Iris pigment epithelial cell (primary cell): ENCODE measurements around the gene CYTH2.

Source experiments
- DNase-seq: peaks from one replicate; pipeline ENCODE4 v3.0.0-alpha.2; 2011; ENCODE audit warnings: low read depth

The CYTH2 gene, protein sequence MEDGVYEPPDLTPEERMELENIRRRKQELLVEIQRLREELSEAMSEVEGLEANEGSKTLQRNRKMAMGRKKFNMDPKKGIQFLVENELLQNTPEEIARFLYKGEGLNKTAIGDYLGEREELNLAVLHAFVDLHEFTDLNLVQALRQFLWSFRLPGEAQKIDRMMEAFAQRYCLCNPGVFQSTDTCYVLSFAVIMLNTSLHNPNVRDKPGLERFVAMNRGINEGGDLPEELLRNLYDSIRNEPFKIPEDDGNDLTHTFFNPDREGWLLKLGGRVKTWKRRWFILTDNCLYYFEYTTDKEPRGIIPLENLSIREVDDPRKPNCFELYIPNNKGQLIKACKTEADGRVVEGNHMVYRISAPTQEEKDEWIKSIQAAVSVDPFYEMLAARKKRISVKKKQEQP

DNA sequence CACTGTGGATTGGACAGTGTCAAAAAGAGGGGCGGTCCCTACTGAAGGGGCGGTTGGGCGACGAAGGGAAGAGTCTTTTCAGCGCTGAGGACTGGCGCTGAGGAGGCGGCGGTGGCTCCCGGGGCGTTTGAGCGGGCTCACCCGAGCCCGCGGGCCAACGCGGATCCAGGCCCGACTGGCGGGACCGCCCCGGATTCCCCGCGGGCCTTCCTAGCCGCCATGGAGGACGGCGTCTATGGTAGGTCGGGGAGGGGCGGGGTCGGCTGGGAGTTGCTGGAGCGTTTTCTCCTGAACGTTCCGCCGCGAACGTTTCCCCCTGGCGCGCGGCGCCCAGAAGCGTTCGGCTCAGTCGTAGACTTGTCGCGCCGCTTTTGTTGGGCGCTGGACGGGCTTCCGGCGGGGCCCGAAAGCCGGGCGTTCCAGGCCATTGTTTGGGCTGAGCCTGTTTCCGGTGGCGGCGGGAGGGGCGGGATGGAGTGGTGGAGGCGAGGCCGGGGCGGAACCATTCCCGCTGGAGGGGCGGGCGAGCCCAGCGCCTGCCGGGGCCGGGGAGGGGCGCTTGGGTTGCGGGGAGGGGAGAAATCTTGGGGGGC lies at the start of gene CYTH2:
Gene CYTH2 (plus strand): TSS at position 81 of the 593 bp plus-strand sequence. CDS start 139 bp downstream, at position 220.
- DNase-seq = peak; percentile 86

DNA sequence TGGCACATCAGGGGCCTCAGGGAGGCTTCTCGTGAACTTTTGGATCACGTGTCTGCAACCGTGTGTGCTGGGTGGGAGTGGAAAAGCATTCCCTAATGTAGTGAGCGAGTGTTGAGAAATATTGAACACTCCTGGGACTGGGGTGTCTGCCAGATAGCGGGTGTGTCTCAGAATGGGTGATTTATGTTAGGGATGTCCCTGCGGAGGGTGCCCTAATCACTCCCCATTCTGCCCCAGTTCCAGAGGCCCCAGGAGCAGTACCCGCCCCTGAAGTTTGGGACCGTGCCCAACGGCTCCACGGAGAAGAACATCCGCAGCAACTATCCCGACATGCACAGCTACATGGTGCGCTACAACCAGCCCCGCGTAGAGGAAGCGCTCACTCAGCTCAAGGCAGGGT lies 47.6 kb upstream of the CYTH2 start:
- no peak for DNase-seq

DNA sequence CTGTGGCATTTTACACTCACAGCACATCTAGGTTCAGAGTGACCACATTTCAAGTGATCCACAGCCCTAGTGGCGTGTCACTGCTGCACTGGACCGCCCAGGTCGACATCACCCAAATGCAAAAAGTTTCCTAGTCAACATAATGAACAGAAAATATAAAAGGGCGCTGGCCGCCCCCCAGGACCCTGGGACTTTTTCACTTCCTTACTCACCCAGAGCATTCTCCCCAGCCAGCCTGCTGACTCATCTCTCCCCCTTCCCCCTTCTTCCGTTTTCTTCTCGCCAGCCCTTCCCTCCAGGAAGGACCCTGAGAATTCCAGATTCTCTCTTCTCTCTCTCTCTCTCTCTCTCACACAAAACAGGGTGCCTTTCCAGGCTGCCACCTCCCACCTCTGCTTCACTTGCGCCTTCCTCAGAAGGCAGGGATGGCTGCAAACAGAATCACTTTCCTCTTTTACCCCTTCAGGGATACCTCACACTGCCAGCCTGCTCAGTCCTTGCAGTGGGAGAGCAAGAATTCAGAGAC lies 44.4 kb upstream of the CYTH2 start:
- DNase-seq = peak; percentile 77

DNA sequence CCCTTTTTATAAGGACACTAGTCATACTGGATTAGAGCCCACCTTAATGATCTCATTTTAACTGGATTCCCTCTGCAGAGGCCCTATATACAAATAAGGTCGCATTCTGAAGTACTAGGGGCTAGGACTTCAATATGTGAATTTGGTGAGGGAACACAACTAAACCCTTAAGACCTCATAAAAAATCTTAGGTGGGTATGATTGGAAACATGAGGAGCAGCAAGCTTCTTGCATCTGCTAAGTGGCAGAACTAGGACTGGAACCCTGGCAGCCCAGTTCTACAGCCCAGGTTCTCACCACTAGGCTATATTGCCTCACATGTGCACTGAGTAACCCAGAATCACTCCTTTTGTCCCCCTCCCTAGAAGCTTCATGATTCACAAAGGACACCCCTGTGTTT lies 40.5 kb upstream of the CYTH2 start:
- no peak for DNase-seq

DNA sequence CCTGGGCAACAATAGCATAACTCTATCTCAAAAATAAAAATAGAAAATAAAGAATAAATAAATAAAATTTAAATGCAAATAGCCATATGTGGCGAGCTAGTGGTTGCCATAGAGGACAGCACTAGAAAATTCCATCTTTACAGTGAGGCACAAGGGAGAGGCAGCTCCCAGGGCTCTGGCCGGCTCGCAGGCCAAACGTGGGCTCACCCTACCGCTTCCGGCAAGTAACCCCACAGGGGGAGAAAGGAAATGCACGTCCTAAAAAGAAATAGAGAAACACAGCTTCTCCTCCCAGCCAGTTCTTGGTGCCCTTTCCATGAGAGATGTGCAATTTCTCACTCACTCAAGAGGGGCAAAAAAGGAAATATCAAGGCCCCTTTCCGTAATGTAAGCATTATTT lies 35.8 kb upstream of the CYTH2 start:
- no peak for DNase-seq

DNA sequence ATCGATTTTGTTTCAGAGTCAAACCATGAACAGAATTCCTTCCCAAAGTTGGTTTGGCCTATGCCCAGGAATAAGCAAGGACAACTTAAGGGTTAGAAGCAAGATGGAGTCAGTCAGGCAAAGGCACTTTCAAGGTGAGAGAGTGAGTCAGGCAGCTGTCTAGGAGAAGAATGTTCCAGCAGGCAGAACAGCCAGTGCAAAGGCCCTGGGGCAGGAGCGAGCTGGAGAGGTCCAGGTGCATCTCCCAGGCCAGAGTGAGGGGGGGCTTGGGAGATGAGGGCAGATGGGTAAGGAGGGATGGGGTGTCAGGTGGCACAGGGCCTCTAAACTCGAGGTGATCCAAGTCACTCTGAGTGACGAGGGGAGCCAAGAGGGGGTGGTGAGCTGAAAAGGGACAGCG lies 32.6 kb upstream of the CYTH2 start:
- no peak for DNase-seq

DNA sequence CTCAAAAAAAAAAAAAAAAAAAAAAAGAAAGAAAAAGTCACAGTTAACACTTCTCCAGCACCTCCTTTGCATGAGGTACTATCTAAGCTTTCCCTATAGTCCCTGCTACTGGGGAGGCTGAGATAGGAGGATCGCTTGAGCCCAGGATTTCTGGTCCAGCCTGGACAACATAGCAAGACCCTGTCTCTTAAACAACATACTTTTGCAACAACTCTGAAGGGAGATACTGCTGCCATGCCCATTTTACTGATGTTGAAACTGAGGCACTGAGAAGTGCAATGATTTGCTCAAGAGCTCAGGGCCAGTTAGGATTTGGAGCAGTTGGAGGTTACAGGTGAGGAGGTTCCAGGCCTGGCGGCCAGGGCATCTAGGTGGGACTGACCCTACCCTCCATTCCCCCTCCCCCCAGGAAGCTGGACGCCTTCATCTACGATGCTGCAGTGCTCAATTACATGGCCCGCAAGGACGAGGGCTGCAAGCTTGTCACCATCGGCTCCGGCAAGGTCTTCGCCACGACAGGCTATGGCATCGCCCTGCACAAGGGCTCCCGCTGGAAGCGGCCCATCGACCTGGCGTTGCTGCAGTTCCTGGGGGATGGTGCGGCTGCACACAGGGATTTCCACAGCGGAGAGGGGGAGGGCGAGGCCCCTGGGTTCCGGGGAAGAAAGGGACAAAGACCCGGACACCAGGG lies 27.7 kb upstream of the CYTH2 start:
- DNase-seq = no peak

DNA sequence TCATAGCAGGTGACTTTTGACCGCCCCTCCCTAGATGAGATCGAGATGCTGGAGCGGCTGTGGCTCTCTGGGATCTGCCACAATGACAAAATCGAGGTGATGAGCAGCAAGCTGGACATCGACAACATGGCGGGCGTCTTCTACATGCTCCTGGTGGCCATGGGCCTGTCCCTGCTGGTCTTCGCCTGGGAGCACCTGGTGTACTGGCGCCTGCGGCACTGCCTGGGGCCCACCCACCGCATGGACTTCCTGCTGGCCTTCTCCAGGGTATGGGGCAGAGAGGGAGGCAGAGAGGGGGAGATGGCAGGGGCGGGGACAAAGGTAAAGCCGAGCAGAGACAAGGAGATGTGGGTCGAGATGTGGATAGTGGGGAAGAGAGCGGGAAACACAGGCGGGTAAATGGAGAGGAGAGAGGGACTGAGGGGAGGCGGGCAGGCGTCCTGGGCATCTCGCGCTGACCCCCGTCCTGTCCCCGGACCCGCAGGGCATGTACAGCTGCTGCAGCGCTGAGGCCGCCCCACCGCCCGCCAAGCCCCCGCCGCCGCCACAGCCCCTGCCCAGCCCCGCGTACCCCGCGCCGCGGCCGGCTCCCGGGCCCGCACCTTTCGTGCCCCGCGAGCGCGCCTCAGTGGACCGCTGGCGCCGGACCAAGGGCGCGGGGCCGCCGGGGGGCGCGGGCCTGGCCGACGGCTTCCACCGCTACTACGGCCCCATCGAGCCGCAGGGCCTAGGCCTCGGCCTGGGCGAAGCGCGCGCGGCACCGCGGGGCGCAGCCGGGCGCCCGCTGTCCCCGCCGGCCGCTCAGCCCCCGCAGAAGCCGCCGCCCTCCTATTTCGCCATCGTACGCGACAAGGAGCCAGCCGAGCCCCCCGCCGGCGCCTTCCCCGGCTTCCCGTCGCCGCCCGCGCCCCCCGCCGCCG lies 26.8 kb upstream of the CYTH2 start:
- no peak for DNase-seq

DNA sequence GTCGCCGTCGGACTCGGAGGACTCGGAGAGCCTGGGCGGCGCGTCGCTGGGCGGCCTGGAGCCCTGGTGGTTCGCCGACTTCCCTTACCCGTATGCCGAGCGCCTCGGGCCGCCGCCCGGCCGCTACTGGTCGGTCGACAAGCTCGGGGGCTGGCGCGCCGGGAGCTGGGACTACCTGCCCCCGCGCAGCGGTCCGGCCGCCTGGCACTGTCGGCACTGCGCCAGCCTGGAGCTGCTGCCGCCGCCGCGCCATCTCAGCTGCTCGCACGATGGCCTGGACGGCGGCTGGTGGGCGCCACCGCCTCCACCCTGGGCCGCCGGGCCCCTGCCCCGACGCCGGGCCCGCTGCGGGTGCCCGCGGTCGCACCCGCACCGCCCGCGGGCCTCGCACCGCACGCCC lies 25.9 kb upstream of the CYTH2 start:
- DNase-seq = peak; percentile 26

DNA sequence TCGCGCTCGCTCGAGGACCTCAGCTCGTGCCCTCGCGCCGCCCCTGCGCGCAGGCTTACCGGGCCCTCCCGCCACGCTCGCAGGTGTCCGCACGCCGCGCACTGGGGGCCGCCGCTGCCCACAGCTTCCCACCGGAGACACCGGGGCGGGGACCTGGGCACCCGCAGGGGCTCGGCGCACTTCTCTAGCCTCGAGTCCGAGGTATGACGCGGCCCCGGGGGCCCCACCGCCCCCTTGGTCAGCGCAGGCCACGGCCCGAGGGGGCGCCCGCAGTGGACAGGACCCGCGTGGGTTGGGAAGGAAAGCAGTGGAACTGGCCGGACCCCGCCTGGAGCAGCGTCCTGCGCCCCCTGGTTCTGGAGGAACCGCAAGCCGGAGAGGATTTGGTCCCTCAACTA lies 25.4 kb upstream of the CYTH2 start:
- DNase-seq = no peak

DNA sequence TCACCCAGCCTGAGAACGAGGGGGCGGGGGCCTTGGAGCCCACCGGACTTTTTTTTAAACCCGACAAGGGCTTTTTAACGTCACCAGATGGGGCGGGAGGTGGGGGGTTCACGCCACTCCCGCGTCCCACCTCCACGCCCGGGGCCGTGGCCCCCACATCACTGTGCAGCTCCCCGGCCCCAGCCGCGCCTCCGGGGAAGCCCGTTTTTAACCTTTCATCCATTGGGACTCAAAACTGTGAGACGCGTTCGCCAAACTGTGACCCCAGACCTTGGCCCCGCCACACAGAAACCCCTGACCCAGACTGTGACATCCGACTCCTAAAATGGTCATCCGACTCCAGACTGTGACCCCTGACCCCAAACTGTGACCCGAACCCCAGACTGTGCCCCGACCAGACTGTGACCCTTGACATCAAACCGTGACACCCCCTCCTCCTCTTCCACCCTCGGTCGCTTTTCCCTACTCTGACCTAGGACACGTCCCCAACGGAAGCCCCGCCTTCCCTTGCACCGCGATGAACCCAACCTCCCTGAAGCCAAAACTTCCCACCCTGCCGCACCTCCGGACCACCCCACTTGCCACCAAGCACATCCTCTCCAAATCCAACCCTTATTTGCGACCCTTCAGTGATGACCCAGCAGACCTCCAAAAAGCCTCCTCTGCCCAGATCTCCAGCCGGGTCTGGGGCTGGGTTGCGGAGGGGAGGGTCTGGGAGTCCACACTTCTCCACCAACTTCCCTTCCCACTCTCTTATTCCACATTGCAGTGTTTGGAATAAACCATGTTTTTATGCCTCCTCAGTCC lies 24.8 kb upstream of the CYTH2 start:
- DNase-seq = no peak

DNA sequence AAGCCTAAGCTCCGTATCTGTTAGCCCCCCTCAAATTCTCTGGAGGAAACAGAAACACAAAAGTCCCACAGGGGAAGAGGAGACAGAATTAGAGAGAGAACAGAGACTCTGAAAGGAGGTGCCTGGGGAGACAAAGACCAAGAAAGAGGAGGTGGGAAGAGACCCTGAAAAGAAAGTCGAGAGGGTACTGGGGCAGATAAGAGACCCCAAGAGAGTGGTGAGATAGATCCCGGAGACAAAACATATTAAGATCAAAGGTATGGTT lies 24.3 kb upstream of the CYTH2 start:
- DNase-seq = no peak

DNA sequence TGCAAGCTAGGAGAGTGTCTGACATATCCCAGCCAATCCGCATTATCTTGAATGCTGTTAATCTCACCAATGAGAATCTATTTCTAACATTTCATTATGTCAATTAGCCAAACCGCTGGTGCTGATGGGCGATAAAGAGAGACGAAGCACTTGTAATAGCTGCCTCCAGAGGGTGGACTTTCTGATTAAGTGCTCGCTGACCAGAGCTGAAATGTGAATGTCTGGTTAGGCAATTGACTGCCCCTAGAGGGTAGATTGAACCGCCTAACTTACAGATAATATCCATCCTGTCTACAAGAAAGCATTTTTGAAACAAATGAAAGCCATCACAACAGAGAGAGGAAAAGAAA lies 23.9 kb upstream of the CYTH2 start:
- peak; percentile 93 for DNase-seq

DNA sequence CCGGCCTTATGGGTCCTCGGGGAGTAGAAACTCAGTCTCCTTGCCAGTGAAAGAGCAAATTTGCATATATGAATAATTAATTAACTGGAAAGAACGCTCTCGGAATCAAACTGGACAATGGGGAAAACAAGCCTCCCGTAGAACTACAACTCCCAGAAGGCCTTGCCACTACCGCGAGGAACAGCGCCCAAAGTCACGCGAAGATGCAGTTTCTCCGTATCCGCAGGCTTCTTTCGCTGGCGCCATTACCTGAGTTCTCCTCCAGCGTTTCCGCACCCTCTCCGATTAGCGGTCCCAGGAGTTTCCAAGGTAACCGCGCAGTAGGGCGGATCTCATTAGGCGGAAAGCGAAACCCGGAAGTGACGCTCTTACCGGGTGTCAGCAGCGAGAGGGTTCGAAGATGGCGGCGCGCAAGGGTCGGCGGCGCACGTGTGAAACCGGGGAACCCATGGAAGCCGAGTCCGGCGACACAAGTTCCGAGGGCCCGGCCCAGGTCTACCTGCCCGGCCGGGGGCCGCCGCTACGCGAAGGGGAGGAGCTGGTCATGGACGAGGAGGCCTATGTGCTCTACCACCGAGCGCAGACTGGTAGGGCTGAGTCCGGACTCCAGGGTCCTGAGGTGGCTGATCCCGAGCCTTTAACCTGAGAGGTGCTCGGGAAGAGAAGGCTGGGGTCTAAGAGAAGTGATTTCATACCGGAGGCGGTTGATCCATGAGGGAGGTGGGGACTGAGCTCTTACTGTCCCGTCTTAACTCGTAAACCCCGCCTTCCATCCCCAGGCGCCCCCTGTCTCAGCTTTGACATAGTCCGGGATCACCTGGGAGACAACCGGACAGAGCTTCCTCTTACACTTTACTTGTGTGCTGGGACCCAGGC lies 23.3 kb upstream of the CYTH2 start, which contains the start of gene GRWD1:
Gene GRWD1 (plus strand): TSS at position 378 of the 876 bp plus-strand sequence. CDS start 23 bp downstream, at position 401.
- DNase-seq = peak; percentile 98

DNA sequence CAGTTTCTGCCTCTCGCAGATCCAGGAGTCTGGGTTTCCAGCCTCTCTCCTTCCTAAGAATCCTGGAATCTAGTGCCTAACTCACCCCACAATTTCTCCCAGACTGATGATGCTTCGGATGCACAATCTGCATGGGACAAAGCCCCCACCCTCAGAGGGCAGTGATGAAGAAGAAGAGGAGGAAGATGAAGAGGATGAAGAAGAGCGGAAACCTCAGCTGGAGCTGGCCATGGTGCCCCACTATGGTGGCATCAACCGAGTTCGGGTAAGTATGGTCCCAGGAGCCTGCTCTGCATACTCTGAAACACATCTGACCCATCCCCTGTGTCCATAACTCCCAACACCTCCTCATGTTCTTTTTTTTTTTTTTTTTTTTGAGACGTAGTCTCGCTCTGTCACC lies 22.6 kb upstream of the CYTH2 start:
- DNase-seq = no peak

DNA sequence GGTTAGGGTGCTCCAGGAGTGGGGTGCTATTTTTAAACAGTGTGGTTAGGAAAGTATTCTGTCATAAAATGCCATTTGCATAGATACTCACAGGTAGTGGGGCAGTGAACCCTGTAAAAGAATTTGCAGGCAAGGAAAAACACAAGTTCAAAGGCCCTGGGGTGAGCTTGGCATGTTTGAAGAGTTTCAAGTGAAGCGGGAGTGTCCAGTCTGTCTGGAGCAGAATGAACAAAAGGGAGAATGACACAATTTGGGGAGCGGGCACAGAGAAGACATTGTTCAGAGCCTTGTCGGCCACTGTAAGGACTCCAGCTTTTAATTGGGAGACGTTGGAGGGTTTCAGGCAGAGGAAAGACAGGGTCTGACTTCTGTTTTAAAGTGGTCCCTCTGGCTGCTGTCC lies 20.6 kb upstream of the CYTH2 start:
- DNase-seq = no peak

DNA sequence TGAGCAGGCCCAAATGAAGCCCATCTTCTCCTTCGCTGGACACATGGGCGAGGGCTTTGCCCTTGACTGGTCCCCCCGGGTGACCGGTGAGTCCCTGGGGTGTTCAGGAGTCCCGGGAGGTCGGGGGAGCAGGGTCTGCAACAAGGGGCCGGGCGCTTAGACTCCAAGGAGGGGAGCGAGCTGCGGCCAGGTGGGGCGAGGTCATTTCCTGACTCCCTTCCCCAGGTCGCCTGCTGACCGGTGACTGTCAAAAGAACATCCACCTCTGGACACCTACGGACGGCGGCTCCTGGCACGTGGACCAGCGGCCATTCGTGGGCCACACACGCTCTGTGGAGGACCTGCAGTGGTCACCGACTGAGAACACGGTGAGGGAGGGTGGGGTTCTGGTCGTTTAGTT lies 18.7 kb upstream of the CYTH2 start:
- DNase-seq = no peak

DNA sequence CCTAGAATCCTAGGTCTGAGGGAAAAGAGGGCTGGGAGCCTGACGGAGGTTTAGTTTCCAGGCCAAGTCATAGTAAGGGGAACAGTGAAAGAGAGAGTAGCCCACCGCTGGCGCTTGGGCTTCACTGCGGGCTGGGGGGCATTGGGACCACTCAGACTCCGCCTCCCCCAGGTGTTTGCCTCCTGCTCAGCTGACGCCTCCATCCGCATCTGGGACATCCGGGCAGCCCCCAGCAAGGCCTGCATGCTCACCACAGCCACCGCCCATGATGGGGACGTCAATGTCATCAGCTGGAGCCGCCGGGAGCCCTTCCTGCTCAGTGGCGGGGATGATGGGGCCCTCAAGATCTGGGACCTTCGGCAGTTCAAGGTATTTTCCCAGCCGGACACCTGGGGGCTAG lies 18.3 kb upstream of the CYTH2 start:
- no peak for DNase-seq

DNA sequence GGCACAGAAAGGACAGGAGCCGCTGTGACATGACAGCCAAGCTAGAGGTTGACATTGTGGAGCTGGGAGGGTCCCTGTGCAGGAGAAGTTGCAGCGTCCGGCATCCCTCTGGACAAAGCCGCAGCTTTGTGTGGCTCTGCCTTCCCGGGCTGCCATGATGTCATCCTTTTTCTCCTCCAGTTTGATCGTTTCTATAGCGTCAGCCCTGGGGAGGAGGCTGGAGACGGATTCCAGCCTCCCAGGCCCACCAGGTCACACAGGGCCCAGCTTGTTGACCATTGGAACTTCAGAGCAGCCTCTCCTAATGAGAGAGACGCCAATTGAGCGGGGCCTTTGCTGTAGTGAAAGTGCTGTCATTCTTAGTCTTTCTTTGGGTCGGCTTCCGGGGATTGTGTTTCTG lies 17.5 kb upstream of the CYTH2 start:
- no peak for DNase-seq
